Tibial artery (tissue), 4 donors: Measurements from ENCODE around the gene PPP6R3.

ENCODE experiments used
- DNase-seq, 2 donors: peaks; one replicate each; pipeline ENCODE4 v3.0.0-alpha.2; 2019
- H3K27ac ChIP-seq, 2 donors: fragments of 200-600 bp; sonication (generic) in 1 of 2; 1 replicate in 1 of 2; 2 replicates in 1 of 2; pipeline ENCODE4 v1.5.1; 2018 to 2019; ENCODE audit warnings: mild to moderate bottlenecking in 1 of 2
- H3K27me3 ChIP-seq, 2 donors: fragments of 200-600 bp; sonication (generic) in 1 of 2; one replicate each; pipeline versions ENCODE4 v1.5.1 to v1.6.0; 2016 to 2019
- H3K36me3 ChIP-seq, 3 donors: fragments of 200-600 bp; sonication (generic) in 2 of 3; one replicate each; pipeline ENCODE4 v1.5.1; 2016 to 2019; ENCODE audit warnings: mild to moderate bottlenecking in 2 of 3
- H3K4me1 ChIP-seq, 4 donors: fragments of 200-600 bp; sonication (generic) in 2 of 4; 1 replicate in 3 of 4; 2 replicates in 1 of 4; pipeline ENCODE4 v1.5.1; 2016 to 2019
- H3K4me3 ChIP-seq, 2 donors: fragments of 200-600 bp; sonication (generic) in 1 of 2; 1 replicate in 1 of 2; 2 replicates in 1 of 2; pipeline ENCODE4 v1.5.1; 2018 to 2019; ENCODE audit warnings: mild to moderate bottlenecking in 2 of 2
- H3K9me3 ChIP-seq, 3 donors: fragments of 200-600 bp; sonication (generic) in 1 of 3; one replicate each; pipeline ENCODE4 v1.5.1; 2016 to 2019
- CTCF ChIP-seq, 2 experiments: fragments of 200-600 bp in 1 of 2; fragments of 450-650 bp in 1 of 2; IDR thresholded peaks; one replicate each; pipeline ENCODE4 v1.5.1; 2017 to 2019; ENCODE audit warnings: antibody characterized with exemption in 2 of 2, mild to moderate bottlenecking in 1 of 2, moderate library complexity in 1 of 2
- intact Hi-C: fragments of 100-400 bp; cut with DNase I; formaldehyde crosslinking; loops from one replicate; pipeline ENCODE4 v1.15.0; 2023; ENCODE audit warnings: low total_unique reads

PPP6R3 gene

GRCh38 chr11:68543594-68543993 is 83.0 kb downstream of the PPP6R3 start:
- no peak overlapping the region for H3K4me3 ChIP-seq
- no peak for DNase-seq
- no peaks in the 10 kb centered on the region for H3K9me3 ChIP-seq
- intact Hi-C loops: no loop called here
- peaks cover 23 to 69% (median 38%) of the 10 kb centered on the region in 3 donors for H3K36me3 ChIP-seq
- TF ChIP-seq CTCF (IDR thresholded peaks at IDR 0.05): no peak
- H3K27me3 ChIP-seq: no peaks in the 10 kb centered on the region
- H3K4me1 ChIP-seq: peaks cover 0 to 36% (median 18%) of the 10 kb centered on the region in 4 donors
- H3K27ac ChIP-seq: no peak overlapping the region

- no peaks in the 10 kb centered on the region for H3K9me3 ChIP-seq
- no peak for DNase-seq
- H3K27me3 ChIP-seq: no peaks in the 10 kb centered on the region
- H3K4me3 ChIP-seq: no peak overlapping the region
- peaks cover 0 to 51% (median 25%) of the 10 kb centered on the region in 4 donors for H3K4me1 ChIP-seq
- H3K27ac ChIP-seq: no peak overlapping the region
- peaks cover 14 to 61% (median 30%) of the 10 kb centered on the region in 3 donors for H3K36me3 ChIP-seq
- intact Hi-C loops: no loop called here
- no peak for TF ChIP-seq CTCF (IDR thresholded peaks at IDR 0.05)
These were observed 84.8 kb downstream of the PPP6R3 start for GRCh38 chr11:68545347-68545746.

GRCh38 chr11:68545796-68546195 is 85.2 kb downstream of the PPP6R3 start:
- no peak for TF ChIP-seq CTCF (IDR thresholded peaks at IDR 0.05)
- no peak for DNase-seq
- H3K36me3 ChIP-seq: peaks cover 14 to 58% (median 30%) of the 10 kb centered on the region in 3 donors
- intact Hi-C loops: no loop called here
- no peak overlapping the region for H3K27ac ChIP-seq
- no peaks in the 10 kb centered on the region for H3K9me3 ChIP-seq
- H3K4me1 ChIP-seq: peaks cover 0 to 55% (median 27%) of the 10 kb centered on the region in 4 donors
- no peaks in the 10 kb centered on the region for H3K27me3 ChIP-seq
- H3K4me3 ChIP-seq: no peak overlapping the region

- peaks cover 0 to 55% (median 27%) of the 10 kb centered on the region in 4 donors for H3K4me1 ChIP-seq
- H3K27me3 ChIP-seq: no peaks in the 10 kb centered on the region
- DNase-seq: no peak
- no peak overlapping the region for H3K27ac ChIP-seq
- intact Hi-C loops: no loop called here
- no peak overlapping the region for H3K4me3 ChIP-seq
- no peaks in the 10 kb centered on the region for H3K9me3 ChIP-seq
- H3K36me3 ChIP-seq: peaks cover 21 to 58% (median 36%) of the 10 kb centered on the region in 3 donors
- TF ChIP-seq CTCF (IDR thresholded peaks at IDR 0.05): no peak
These were observed 86.0 kb downstream of the PPP6R3 start for GRCh38 chr11:68546555-68546954.

- DNase-seq: no peak
- Histone ChIP-seq H3K4me1 (peaks cover 0 to 34% (median 17%) of the 10 kb centered on the region in 4 donors), H3K36me3 (peaks cover 36 to 61% (median 49%) of the 10 kb centered on the region in 3 donors), H3K27me3 (no peaks in the 10 kb centered on the region), H3K4me3 (no peak overlapping the region), H3K9me3 (no peaks in the 10 kb centered on the region), H3K27ac (peak overlapping the region in 1 of 2 donors; percentile 14)
- TF ChIP-seq CTCF (IDR thresholded peaks at IDR 0.05): no peak
- intact Hi-C loops: no loop called here
These were observed 89.4 kb downstream of the PPP6R3 start for GRCh38 chr11:68549789-68550484.
